Measurements from ENCODE around the gene NRP1.

NRP1 gene

DNA sequence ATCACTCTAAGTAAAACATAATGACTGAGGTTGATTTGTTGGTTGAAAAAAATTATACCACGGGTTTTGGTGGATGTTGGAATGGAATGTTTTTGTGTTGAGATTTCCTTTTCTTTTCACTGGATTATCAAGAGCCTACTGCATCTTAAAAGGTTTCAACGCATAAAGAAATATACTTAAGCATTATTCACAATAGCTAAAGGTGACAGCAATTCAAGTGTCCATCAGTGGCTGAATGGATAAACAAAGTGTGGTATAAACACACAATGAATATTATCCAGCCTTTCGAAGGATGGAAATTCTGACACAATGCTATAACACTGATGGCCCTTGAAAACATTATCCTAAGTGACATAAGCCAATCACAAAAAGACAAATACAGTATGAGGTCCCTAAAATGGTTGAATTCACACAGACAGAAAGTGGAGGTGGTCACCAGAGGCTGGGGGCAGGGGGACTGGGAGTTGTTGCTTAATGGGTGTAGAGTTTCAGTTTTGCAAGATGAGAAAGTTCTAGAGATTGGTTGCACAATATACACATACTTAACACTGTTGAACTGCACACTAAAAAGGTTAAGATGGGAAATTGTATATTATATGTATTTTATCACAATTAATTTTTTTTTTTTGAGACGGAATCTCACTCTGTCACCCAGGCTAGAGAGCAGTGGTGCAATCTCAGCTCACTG lies 122.3 kb downstream of the NRP1 start:
- DNase-seq (ENCODE audit: low read depth): no peak

- DNase-seq (ENCODE audit: low read depth): peak; percentile 84
These were observed 123.2 kb downstream of the NRP1 start for GRCh38 chr10:33211106-33211878.

- DNase-seq (ENCODE audit: low read depth): no peak
These were observed 124.7 kb downstream of the NRP1 start for GRCh38 chr10:33209802-33210201.

GRCh38 chr10:33208166-33208565 lies 126.3 kb downstream of the NRP1 start:
- no peak for DNase-seq (ENCODE audit: low read depth)

- no peak for DNase-seq (ENCODE audit: low read depth)
These were observed 130.4 kb downstream of the NRP1 start for GRCh38 chr10:33204031-33204430.

GRCh38 chr10:33201971-33202370 lies 132.5 kb downstream of the NRP1 start:
- DNase-seq (ENCODE audit: low read depth): no peak

DNA sequence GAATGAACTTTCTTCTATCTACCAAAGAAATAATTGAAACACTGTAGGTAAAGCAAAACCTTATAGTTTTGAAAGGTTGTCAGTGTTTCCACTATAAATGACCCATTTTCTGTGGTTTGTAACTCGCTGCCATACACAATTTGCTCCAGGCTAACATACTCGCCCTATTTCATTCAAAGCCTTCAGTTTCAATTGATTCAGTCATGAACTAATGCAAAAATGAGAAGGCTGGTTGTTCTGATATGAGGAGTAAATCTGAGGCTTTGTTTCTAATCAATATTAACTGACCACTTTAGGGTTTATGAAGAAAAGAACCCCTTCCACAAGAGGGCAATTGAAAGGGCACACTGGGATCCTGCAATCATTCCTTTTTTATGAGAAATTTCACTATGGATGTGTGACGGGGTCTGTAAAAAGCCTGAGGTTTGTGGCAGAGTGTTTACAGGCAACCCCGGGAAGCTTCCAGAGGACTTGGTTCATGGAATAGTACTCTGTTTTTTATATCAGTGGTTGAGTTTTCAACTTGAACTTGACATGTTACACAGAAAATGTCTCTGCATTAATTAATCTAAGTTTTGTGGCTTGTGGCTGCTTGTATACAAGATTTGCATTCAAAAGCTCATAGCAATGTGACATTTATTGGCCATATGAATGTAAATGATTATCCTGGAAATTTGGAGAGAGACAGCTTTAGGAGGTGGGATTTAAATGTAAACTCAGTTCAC lies 133.2 kb downstream of the NRP1 start:
- DNase-seq (ENCODE audit: low read depth): no peak

DNA sequence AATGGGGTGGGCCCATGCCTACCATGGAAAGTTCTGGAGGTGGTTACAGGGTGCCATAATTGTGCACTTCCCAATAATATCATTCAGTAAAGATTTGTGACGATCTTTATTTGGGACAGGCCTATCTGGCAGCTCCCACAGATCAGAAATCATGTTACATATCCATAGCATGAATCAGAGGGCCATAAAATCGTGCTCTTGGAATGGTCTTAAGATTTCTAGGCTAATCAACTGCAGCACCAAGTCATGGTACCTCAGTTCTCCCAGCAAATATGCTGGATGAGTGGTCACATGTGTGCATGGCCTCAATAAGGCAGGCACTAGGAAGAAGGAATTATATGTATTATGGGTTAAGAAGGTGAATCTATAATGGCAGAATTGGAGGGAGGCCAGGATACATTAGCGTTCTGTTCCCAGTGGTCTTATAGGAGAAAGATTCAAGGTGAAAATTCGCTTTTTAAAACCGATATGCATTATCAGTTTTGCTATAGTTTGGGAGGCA lies 134.7 kb downstream of the NRP1 start:
- DNase-seq (ENCODE audit: low read depth): no peak

DNA sequence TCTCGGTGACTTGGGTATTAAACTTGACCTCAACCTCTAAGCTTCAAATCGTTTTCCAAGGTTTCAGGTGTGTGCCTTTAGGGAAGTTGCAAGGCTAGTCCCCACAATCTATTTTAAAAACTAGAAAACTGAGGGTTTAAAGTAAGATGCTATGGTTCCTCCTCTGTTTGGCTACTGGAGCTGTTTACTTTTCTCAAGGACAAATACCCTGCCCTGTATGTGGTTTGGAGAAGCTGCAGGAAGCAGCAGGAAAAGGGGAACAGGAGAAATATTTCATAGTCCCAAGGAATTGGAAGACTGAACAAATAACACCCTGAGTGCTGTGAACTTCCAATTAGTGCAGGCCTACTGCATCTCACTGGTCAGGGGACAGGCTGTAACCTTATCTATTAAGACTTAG lies 135.9 kb downstream of the NRP1 start:
- no peak for DNase-seq (ENCODE audit: low read depth)

- DNase-seq (ENCODE audit: low read depth): no peak
These were observed 137.6 kb downstream of the NRP1 start for GRCh38 chr10:33196710-33197491.

DNA sequence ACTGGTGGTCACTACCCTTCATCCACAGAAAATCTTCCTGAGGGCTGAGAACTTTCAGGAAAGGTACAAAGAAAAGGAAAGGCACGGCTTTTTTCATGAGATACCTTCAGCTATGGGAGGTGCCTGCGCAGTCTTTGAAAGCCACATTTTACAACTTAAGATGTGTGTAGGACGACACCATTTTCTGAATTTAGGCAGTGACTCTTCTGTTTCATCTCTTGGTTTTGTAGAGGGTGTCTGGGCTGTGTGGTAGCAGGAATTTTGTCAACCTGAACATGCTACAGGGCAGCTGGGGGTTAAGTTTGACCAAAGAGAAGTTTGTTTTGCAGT lies 138.1 kb downstream of the NRP1 start:
- no peak for DNase-seq (ENCODE audit: low read depth)

DNA sequence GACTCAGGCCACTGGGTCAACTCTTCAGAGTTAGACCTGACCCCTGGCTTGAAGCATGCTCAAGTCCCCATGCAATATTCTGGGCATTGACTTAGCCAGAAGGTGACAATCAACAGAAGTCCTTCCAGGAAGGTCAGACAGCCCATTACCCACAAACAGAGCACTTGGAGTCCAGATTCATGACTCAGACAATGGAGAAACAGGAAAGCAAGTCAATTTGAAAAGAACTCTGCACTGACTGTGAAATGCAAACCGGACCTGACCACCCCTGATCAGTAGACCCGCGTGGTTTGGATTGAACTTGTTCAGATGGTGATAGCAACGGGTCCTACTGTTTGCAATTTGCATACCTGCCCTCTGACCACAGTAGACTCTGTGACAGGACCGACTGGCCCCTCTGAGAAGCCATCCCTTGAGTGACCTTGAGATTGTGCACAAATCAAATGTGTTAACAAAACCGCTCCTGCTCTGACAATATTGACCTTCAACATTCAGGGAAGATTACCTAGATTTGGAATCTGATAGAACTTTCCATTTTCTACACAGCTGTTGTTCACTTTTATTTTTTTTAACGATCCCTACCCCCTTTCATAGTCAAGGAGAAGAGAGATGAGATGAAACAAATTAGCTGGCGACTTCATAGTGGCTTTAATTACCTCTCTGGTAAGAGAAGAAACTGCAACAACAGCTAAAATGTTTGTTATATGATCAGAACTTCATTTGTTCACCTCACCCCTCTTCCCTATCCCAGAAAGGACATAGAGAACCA lies 138.7 kb downstream of the NRP1 start:
- no peak for DNase-seq (ENCODE audit: low read depth)

- no peak for DNase-seq (ENCODE audit: low read depth)
These were observed 140.6 kb downstream of the NRP1 start for GRCh38 chr10:33193701-33194521.

GRCh38 chr10:33193057-33193700 lies 141.3 kb downstream of the NRP1 start:
- DNase-seq (ENCODE audit: low read depth): peak; percentile 42

GRCh38 chr10:33192190-33192589 lies 142.3 kb downstream of the NRP1 start:
- no peak for DNase-seq (ENCODE audit: low read depth)

- DNase-seq (ENCODE audit: low read depth): no peak
These were observed 144.1 kb downstream of the NRP1 start for GRCh38 chr10:33190406-33190805.

GRCh38 chr10:33189808-33190207 lies 144.7 kb downstream of the NRP1 start:
- DNase-seq (ENCODE audit: low read depth): no peak

- no peak for DNase-seq (ENCODE audit: low read depth)
These were observed 145.1 kb downstream of the NRP1 start for GRCh38 chr10:33189363-33189762.

DNA sequence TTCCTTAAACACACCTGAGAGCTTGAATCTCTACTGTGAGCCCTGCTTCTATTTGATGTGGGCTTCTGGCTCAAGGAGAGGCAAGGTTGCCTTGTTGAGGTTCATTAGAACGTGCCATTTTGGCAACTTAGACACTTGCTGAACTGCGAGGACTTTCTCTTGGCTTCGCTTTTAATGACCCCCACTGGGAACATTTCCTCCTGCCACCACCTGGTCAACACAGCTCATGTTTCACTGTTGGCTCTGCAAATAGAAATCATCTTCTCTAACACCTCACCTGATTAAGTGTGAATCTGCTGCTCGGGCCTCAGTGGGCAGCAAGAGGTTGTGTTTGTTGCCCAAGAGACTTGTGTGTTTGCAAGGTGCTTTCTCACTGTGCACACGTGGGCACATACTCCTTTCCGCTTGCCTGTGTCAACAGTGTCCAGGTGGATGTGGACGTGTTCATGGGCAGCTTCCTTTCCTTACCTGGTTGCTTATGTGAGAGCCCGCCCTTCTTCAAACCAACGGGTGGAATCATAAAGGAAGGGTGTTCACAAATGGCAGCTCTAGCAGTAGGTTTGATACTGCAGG lies 147.0 kb downstream of the NRP1 start:
- no peak for DNase-seq (ENCODE audit: low read depth)

DNA sequence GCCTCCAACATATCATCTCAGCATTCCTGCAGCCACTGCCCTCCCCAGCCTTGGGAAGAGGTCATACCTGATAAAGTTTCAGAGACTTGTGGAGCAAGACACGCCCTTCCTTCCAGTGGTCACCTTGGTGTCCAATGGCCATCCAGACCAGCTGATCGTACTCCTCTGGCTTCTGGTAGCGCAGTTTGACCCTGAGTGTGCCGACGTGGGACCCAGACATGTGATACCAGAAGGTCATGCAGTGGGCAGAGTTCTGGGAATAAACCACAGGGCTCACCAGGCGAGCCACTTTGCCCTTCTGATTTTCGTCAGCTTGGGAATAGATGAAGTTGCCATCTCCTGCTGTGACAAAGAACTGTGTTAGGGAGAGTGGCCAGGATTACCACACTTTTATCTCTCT lies 148.3 kb downstream of the NRP1 start:
- DNase-seq (ENCODE audit: low read depth): no peak

All from GM04503 (cell line).